Thyroid gland (tissue), 4 donors: Measurements from ENCODE around the gene TMEM119.

Source experiments
- CTCF ChIP-seq, 6 experiments: fragments of 200-600 bp in 3 of 6; fragments of 450-650 bp in 3 of 6; sonication (generic) in 3 of 6; IDR thresholded peaks; one replicate each; pipeline ENCODE4 v1.5.1; 2016 to 2019; ENCODE audit warnings: antibody characterized with exemption in 6 of 6, mild to moderate bottlenecking in 2 of 6, inconsistent platforms in 1 of 6, moderate library complexity in 1 of 6
- POLR2A ChIP-seq, 2 donors: fragments of 450-650 bp; IDR thresholded peaks; one replicate each; pipeline ENCODE4 v1.6.1; 2017; ENCODE audit warnings: antibody characterized with exemption in 2 of 2, mild to moderate bottlenecking in 2 of 2, moderate library complexity in 1 of 2

DNA sequence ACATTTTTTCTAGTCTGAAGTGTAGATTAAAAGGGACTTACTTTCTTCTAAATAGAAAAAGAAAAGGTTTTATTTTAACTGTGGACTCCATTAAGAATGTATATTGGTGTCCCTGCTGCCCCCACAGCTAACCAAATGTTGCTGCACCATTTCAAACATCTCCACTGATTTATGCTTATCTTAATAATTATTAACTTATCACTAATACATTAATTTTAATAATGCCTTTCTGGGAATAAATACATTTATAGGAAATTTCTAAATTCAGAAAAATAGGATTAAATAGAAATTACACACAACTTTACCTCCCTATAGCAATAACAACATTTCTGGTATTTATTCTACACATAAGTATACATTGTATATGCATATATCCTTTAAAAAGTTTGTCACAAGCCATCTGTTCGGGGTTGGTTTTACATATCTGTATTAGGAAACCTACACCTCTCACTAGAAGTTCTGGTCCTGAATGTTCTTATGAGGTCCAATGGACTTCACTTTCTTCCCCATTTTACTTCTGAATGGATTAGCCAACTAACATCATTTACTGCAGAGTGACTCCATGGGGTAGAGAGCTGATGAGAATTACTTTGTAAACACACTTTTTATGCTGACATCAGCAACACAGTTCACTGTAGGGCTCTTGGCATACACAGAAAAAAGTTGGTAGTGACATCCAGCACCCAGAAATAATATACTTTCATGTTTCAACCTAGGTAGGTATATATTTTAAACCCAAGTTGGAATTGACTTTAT, 45.2 kb upstream of the TMEM119 start:
- TF ChIP-seq CTCF (IDR thresholded peaks at IDR 0.05): no peak
- TF ChIP-seq POLR2A (IDR thresholded peaks at IDR 0.05): no peak
